Subcutaneous abdominal adipose tissue (tissue), 5 donors: ENCODE results near the gene KRT7.

ENCODE experiments used
- H3K27ac ChIP-seq: one replicate; pipeline ENCODE4 v1.7.0; 2013; ENCODE audit warnings: low read depth, mild to moderate bottlenecking, inconsistent platforms, low read length, moderate library complexity
- H3K27me3 ChIP-seq, 5 donors: one replicate each; pipeline ENCODE4 v1.7.0; 2013; ENCODE audit warnings: low read length in 5 of 5, inconsistent platforms in 1 of 5; ENCODE audit not compliant: control insufficient read depth in 5 of 5, insufficient read depth in 4 of 5
- H3K36me3 ChIP-seq, 5 donors: one replicate each; pipeline ENCODE4 v1.7.0; 2013; ENCODE audit warnings: low read length in 5 of 5; ENCODE audit not compliant: control insufficient read depth in 5 of 5, insufficient read depth in 5 of 5
- H3K4me1 ChIP-seq, 5 donors: one replicate each; pipeline ENCODE4 v1.7.0; 2013; ENCODE audit warnings: low read length in 5 of 5, mild to moderate bottlenecking in 3 of 5, moderate library complexity in 1 of 5; ENCODE audit not compliant: control insufficient read depth in 5 of 5, insufficient read depth in 5 of 5
- H3K4me3 ChIP-seq, 5 donors: one replicate each; pipeline ENCODE4 v1.7.0; 2013; ENCODE audit warnings: low read length in 5 of 5, low read depth in 1 of 5
- H3K9ac ChIP-seq, 5 donors: one replicate each; pipeline ENCODE4 v1.7.0; 2013; ENCODE audit warnings: low read length in 5 of 5, mild to moderate bottlenecking in 4 of 5, moderate library complexity in 3 of 5
- H3K9me3 ChIP-seq, 5 donors: one replicate each; pipeline ENCODE4 v1.7.0; 2013; ENCODE audit warnings: low read length in 5 of 5; ENCODE audit not compliant: control insufficient read depth in 5 of 5
- donor health status: healthy.
- donor health status: healthy.
- donor health status: healthy.
- donor health status: healthy.
- donor health status: healthy.

The KRT7 gene

GRCh38 chr12:52243856-52244614 lies 11.0 kb downstream of the KRT7 start:
- no peaks in the 10 kb centered on the region for H3K36me3 ChIP-seq
- H3K27me3 ChIP-seq = peaks cover 0 to 13% (median 0%) of the 10 kb centered on the region in 5 donors
- H3K4me1 ChIP-seq = peaks cover 3 to 20% (median 19%) of the 10 kb centered on the region in 5 donors
- no peak overlapping the region for H3K4me3 ChIP-seq
- no peak overlapping the region for H3K27ac ChIP-seq
- H3K9me3 ChIP-seq = no peaks in the 10 kb centered on the region
- no peak overlapping the region for H3K9ac ChIP-seq

DNA sequence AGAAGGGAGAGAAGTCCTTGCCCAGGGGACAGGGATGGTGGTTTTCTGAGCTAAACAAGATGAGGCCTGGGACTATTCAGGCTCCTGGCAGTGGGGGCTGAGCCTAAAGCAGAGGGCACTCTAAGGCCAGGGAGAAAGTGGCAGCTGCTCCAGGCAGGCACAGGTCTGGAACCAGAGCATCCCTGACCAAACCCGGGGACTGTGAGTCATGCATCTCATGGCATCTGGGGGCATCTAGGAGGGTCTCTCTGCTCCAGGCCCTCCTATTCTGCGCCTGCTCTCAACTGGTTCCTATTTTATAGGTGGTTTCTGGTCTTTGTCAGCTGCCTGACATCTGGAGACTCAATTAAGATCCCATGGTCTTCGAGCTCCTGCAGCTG lies 11.6 kb downstream of the KRT7 start:
- Histone ChIP-seq H3K9ac (no peak overlapping the region), H3K4me3 (no peak overlapping the region), H3K4me1 (peaks cover 3 to 20% (median 20%) of the 10 kb centered on the region in 5 donors), H3K9me3 (no peaks in the 10 kb centered on the region), H3K27ac (no peak overlapping the region), H3K36me3 (no peaks in the 10 kb centered on the region), H3K27me3 (peaks cover 0 to 17% (median 4%) of the 10 kb centered on the region in 5 donors)

DNA sequence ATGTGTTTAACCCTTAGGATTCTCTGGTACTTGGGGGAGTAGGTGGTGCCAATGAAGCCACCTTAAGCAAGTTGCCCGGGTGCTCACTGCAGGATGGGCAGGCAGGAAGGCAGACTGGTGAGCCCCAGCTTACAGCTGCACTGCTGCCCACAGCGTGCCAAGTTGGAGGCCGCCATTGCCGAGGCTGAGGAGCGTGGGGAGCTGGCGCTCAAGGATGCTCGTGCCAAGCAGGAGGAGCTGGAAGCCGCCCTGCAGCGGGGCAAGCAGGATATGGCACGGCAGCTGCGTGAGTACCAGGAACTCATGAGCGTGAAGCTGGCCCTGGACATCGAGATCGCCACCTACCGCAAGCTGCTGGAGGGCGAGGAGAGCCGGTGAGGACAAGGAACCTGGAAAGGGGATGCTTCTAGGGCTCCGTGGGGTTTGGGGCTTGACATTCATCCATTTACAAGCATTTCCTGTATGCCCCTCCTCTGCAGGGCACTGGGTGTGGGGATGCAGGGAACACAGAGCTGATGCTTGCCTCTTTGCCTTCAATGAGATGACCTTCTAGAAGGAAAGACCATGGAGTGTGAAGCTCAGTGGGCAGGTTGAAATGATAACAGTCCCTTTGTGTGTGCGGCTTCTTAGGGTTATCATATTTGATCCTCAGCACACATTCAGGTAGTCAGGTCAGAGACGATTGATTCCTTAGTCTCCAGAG lies 12.4 kb downstream of the KRT7 start:
- Histone ChIP-seq H3K9ac (no peak overlapping the region), H3K36me3 (no peaks in the 10 kb centered on the region), H3K4me1 (peaks cover 3 to 26% (median 20%) of the 10 kb centered on the region in 5 donors), H3K27me3 (peaks cover 7 to 25% (median 12%) of the 10 kb centered on the region in 5 donors), H3K9me3 (no peaks in the 10 kb centered on the region), H3K27ac (no peak overlapping the region), H3K4me3 (no peak overlapping the region)

- Histone ChIP-seq H3K36me3 (no peaks in the 10 kb centered on the region), H3K4me3 (no peak overlapping the region), H3K9ac (no peak overlapping the region), H3K4me1 (peaks cover 3 to 28% (median 20%) of the 10 kb centered on the region in 5 donors), H3K9me3 (no peaks in the 10 kb centered on the region), H3K27me3 (peaks cover 10 to 29% (median 17%) of the 10 kb centered on the region in 5 donors), H3K27ac (no peak overlapping the region)
These were observed 13.0 kb downstream of the KRT7 start for GRCh38 chr12:52245962-52246569.

DNA sequence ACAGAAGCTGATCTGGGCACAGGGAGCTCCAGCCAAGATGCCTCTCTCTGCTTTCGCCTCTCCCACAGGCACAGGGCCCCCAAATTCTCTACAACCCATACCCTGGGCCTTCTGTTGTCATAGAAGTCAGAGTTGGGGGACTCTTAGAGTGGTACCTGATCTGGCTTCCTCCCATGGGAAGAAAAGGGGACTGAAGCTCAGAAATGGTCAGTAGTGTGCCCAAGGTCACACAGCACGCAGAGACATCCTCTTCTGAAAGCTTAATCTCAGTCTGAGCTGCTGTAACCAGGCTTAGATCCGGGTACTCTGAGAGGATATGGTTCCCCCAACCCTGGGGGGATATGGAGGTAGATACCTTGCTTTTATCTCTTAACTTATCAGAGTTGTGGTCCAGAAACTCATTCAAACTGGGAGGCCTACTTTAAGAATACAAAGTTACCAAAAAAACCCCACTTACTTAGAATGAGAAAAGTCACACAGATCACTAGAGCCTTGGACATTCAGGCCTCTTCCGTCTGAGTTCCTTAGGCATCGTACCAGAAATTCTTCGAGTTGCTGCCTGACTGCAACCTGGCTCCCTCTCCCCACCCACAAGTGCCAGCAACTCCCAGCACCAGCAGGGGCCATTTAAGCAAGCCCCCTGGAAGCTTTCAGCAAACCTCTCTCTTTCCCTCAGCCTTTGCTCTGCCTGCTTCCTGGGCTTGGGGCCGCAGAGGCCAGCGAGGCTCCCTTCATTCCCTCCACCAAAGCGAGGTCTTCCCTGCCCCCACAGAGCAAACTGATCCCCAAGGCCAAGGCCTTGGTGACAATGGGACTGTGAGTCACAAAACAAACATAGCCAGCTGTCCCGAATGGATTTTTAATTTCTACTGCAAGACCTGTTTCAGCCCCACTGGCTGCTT lies 13.9 kb downstream of the KRT7 start:
- Histone ChIP-seq H3K27me3 (peaks cover 10 to 29% (median 17%) of the 10 kb centered on the region in 5 donors), H3K36me3 (no peaks in the 10 kb centered on the region), H3K4me3 (no peak overlapping the region), H3K4me1 (peaks cover 3 to 28% (median 20%) of the 10 kb centered on the region in 5 donors), H3K9me3 (no peaks in the 10 kb centered on the region), H3K27ac (no peak overlapping the region), H3K9ac (no peak overlapping the region)

GRCh38 chr12:52247622-52248540 lies 14.8 kb downstream of the KRT7 start:
- peaks cover 10 to 29% (median 17%) of the 10 kb centered on the region in 5 donors for H3K27me3 ChIP-seq
- no peak overlapping the region for H3K27ac ChIP-seq
- no peaks in the 10 kb centered on the region for H3K9me3 ChIP-seq
- H3K4me1 ChIP-seq = peaks cover 3 to 28% (median 20%) of the 10 kb centered on the region in 5 donors
- no peak overlapping the region for H3K9ac ChIP-seq
- no peaks in the 10 kb centered on the region for H3K36me3 ChIP-seq
- no peak overlapping the region for H3K4me3 ChIP-seq

DNA sequence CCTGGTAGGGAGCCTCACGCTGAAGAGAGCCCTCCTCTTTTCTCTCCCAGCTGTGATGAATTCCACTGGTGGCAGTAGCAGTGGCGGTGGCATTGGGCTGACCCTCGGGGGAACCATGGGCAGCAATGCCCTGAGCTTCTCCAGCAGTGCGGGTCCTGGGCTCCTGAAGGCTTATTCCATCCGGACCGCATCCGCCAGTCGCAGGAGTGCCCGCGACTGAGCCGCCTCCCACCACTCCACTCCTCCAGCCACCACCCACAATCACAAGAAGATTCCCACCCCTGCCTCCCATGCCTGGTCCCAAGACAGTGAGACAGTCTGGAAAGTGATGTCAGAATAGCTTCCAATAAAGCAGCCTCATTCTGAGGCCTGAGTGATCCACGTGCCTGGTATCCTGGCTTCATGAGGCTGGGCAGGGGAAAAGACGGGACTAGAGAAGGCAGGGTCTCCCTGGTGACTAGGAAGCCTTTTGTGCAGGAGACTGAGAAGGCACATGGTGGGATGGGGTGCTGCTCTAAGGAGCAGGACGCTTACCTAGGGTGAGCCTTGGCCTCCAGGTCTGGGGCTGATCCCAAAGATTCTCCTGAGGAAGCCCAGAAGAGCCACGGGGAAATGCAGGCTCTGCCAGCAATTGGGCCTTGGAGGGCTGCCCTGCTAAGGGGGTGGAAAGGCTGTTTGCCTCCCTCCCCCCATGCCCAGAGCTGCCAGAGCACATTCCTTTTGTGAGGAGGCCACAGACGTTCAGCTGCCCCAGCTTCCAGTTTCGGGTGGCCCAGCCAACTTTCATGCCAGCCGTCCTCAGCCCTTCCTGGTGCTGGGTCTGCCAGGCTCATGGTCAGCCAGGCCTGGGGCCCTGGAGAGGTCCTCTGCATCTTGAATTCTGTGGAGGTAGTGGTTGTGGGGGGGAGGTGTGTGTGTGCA lies 15.8 kb downstream of the KRT7 start:
- H3K9ac ChIP-seq = no peak overlapping the region
- peaks cover 10 to 28% (median 17%) of the 10 kb centered on the region in 5 donors for H3K27me3 ChIP-seq
- H3K9me3 ChIP-seq = no peaks in the 10 kb centered on the region
- no peak overlapping the region for H3K27ac ChIP-seq
- H3K36me3 ChIP-seq = no peaks in the 10 kb centered on the region
- H3K4me1 ChIP-seq = peaks cover 0 to 20% (median 13%) of the 10 kb centered on the region in 5 donors
- H3K4me3 ChIP-seq = no peak overlapping the region

DNA sequence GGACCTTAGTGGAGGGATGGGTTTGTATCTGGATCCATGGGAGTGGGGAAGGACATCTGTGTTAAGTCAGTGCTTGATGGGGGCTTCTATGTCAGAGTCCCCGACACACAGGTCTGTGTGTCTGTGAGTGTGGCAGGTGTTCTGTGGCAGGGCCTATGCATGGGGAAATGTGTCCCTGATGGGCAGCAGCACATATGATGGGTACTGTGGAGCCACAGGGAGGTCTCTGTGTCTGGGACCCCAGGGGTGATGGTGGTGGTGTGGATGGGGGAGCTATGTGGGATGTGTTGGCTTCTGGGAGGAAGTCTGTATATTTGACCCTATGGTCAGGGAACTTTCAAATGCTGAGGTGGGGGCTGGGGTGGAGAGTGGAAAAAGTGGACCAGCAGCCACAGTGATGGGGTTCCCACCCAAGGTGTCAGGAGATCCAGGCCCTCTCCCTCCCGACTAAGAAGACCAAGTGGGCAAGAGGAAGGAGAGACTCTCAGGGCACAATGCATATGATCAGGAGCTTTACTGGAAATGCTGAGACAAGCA lies 16.5 kb downstream of the KRT7 start:
- H3K27me3 ChIP-seq = peaks cover 10 to 28% (median 21%) of the 10 kb centered on the region in 5 donors
- H3K4me1 ChIP-seq = peaks cover 0 to 12% (median 5%) of the 10 kb centered on the region in 5 donors
- no peak overlapping the region for H3K4me3 ChIP-seq
- no peak overlapping the region for H3K9ac ChIP-seq
- no peaks in the 10 kb centered on the region for H3K36me3 ChIP-seq
- no peaks in the 10 kb centered on the region for H3K9me3 ChIP-seq
- H3K27ac ChIP-seq = no peak overlapping the region
